Keratinocyte (primary cell): ENCODE measurements around the gene ARHGAP31. TPM values are rescaled to one million over a fixed set of nuclear protein-coding genes. Genes with fewer than 3 reads are reported as not detected.

ENCODE experiments used
- DNase-seq: peaks from one replicate; pipeline ENCODE4 v3.0.0-alpha.2; 2011; ENCODE audit warnings: low read depth, missing footprints, low spot score
- FAIRE-seq: peaks from 2 replicates; lab custom pipeline; 2011; peaks lifted over from hg19 to GRCh38; lab: Jason Lieb, UNC
- H2AFZ ChIP-seq: 2 replicates; pipeline ENCODE4 v1.6.0; 2012; ENCODE audit warnings: low read length, control low read depth, inconsistent platforms; ENCODE audit not compliant: control insufficient read depth
- H3K27ac ChIP-seq: 2 replicates; pipeline ENCODE4 v1.5.1; 2011; ENCODE audit warnings: low read length; ENCODE audit not compliant: control insufficient read depth, insufficient read depth
- H3K27me3 ChIP-seq: 3 replicates; pipeline ENCODE4 v1.6.0; 2011; ENCODE audit warnings: low read length; ENCODE audit not compliant: control insufficient read depth, insufficient read depth; ENCODE audit errors: extremely low read depth
- H3K36me3 ChIP-seq, 2 experiments: 2 replicates in 1 of 2; 3 replicates in 1 of 2; pipeline ENCODE4 v1.5.1; 2011; ENCODE audit warnings: low read length in 2 of 2, mild to moderate bottlenecking in 1 of 2; ENCODE audit not compliant: control insufficient read depth in 2 of 2, insufficient read depth in 2 of 2; ENCODE audit errors: extremely low read depth in 1 of 2
- H3K4me1 ChIP-seq: 3 replicates; pipeline ENCODE4 v1.5.1; 2011; ENCODE audit warnings: low read length; ENCODE audit not compliant: control insufficient read depth, insufficient read depth; ENCODE audit errors: extremely low read depth
- H3K4me2 ChIP-seq: 3 replicates; pipeline ENCODE4 v1.6.0; 2011; ENCODE audit warnings: low read depth, low read length; ENCODE audit not compliant: control insufficient read depth, insufficient read depth; ENCODE audit errors: extremely low read depth
- H3K4me3 ChIP-seq, 3 experiments: fragments of 200-600 bp in 1 of 3; sonication (generic) in 1 of 3; 2 replicates in 2 of 3; 3 replicates in 1 of 3; pipeline ENCODE4 v1.5.1; 2011 to 2016; ENCODE audit warnings: low read length in 3 of 3, mild to moderate bottlenecking in 3 of 3, control low read depth in 2 of 3, inconsistent platforms in 1 of 3, low read depth in 1 of 3, mixed read lengths in 1 of 3, mixed run types in 1 of 3, moderate library complexity in 1 of 3; ENCODE audit not compliant: control insufficient read depth in 2 of 3, insufficient read depth in 2 of 3; ENCODE audit errors: extremely low read depth in 1 of 3
- H3K79me2 ChIP-seq: 2 replicates; pipeline ENCODE4 v1.6.0; 2012; ENCODE audit warnings: low read length; ENCODE audit not compliant: control insufficient read depth, insufficient read depth
- H3K9ac ChIP-seq: 3 replicates; pipeline ENCODE4 v1.6.0; 2011; ENCODE audit warnings: low read length; ENCODE audit not compliant: control insufficient read depth, insufficient read depth; ENCODE audit errors: extremely low read depth
- H3K9me1 ChIP-seq: 3 replicates; pipeline ENCODE4 v1.6.0; 2011; ENCODE audit warnings: low read length; ENCODE audit not compliant: control insufficient read depth, insufficient read depth; ENCODE audit errors: extremely low read depth
- H3K9me3 ChIP-seq: 2 replicates; pipeline ENCODE4 v1.5.1; 2012; ENCODE audit warnings: low read depth, low read length; ENCODE audit not compliant: control insufficient read depth
- H4K20me1 ChIP-seq: 3 replicates; pipeline ENCODE4 v1.6.0; 2011; ENCODE audit warnings: low read length; ENCODE audit not compliant: control insufficient read depth, insufficient read depth; ENCODE audit errors: extremely low read depth
- CTCF ChIP-seq, 3 experiments: IDR thresholded peaks in 1 of 3; conservative IDR thresholded peaks in 1 of 3; optimal IDR thresholded peaks in 1 of 3; 2 replicates in 2 of 3; 3 replicates in 1 of 3; pipeline versions ENCODE3 to v1.5.1; 2011; ENCODE audit warnings: low read length in 3 of 3, mild to moderate bottlenecking in 3 of 3, moderate library complexity in 2 of 3, control low read depth in 1 of 3, inconsistent platforms in 1 of 3; ENCODE audit not compliant: insufficient read depth in 2 of 3; ENCODE audit errors: extremely low read depth in 1 of 3
- EZH2 ChIP-seq: IDR thresholded peaks from one replicate; pipeline ENCODE4 v1.6.1; 2012; ENCODE audit warnings: inconsistent platforms, mild to moderate bottlenecking, low read length, moderate library complexity
- dilution Hi-C: fragments of 300-500 bp; cut with MboI; formaldehyde crosslinking; loops from one replicate; pipeline ENCODE4 v1.7.0; 2020; ENCODE audit warnings: low sequenced_read_pairs; ENCODE audit not compliant: extremely low pct_ligation_motif_present
- polyA plus RNA-seq, 5 experiments: library from polyadenylated mRNA; depleted of rRNA in 3 of 5; stranded (reverse) in 3 of 5; stranded (forward) in 1 of 5; unstranded in 1 of 5; fragments of >200 nt; gene quantifications; 1 replicate in 1 of 5; 2 replicates in 3 of 5; 3 replicates in 1 of 5; pipeline versions ENCODE4 v1.2.1 to v1.2.3, GENCODE V29; 2011 to 2012; ENCODE audit warnings: missing spikeins in 2 of 5, low read depth in 1 of 5, low replicate concordance in 1 of 5

ARHGAP31 gene
- polyA plus RNA-seq, 1 donor (not counting 4 experiments of a cell fraction or from before 2014, with no cell fraction given) = 3.0 TPM

GRCh38 chr3:119401503-119402440 lies 107.6 kb downstream of the ARHGAP31 start:
- Histone ChIP-seq H3K79me2 (no peaks in the 10 kb centered on the region), H3K4me1 (no peaks in the 10 kb centered on the region), H3K36me3 (no peaks in the 10 kb centered on the region), H3K9ac (no peak overlapping the region), H2AFZ (no peak overlapping the region), H3K27me3 (no peaks in the 10 kb centered on the region), H4K20me1 (no peaks in the 10 kb centered on the region), H3K4me2 (no peak overlapping the region), H3K9me1 (no peaks in the 10 kb centered on the region), H3K4me3 (no peak overlapping the region), H3K9me3 (no peaks in the 10 kb centered on the region), H3K27ac (no peak overlapping the region)
- no peak for DNase-seq
- no peak for FAIRE-seq
- TF ChIP-seq CTCF (optimal IDR thresholded peaks at IDR 0.05 in 1 of 3, IDR thresholded peaks at IDR 0.05 in 1 of 3, conservative IDR thresholded peaks at IDR 0.05 in 1 of 3; ENCODE audit: extremely low read depth in 1 of 3, insufficient read depth in 2 of 3, low read length in 3 of 3) (no peak), EZH2 (no peak)
- dilution Hi-C loops = no loop called here

GRCh38 chr3:119402791-119403190 lies 108.6 kb downstream of the ARHGAP31 start:
- H3K9me3 ChIP-seq = no peaks in the 10 kb centered on the region
- no peak overlapping the region for H3K4me3 ChIP-seq
- DNase-seq = no peak
- H3K36me3 ChIP-seq = no peaks in the 10 kb centered on the region
- FAIRE-seq = no peak
- no peak overlapping the region for H3K9ac ChIP-seq
- H3K4me2 ChIP-seq = no peak overlapping the region
- no peak for TF ChIP-seq EZH2
- dilution Hi-C loops = no loop called here
- no peaks in the 10 kb centered on the region for H3K79me2 ChIP-seq
- H4K20me1 ChIP-seq = no peaks in the 10 kb centered on the region
- no peak overlapping the region for H3K27ac ChIP-seq
- no peak overlapping the region for H2AFZ ChIP-seq
- no peaks in the 10 kb centered on the region for H3K4me1 ChIP-seq
- H3K9me1 ChIP-seq = no peaks in the 10 kb centered on the region
- H3K27me3 ChIP-seq = no peaks in the 10 kb centered on the region
